HepG2 (cell line): ENCODE measurements around the gene HES7. TPM values are rescaled to one million over a fixed set of nuclear protein-coding genes. Genes with fewer than 3 reads are reported as not detected.

Source experiments
- ARHGAP35 ChIP-seq: sonication (generic); formaldehyde crosslinking; IDR thresholded peaks from 2 replicates; pipeline ENCODE4 v1.9.0; 2022; ENCODE audit warnings: mild to moderate bottlenecking, inconsistent platforms, moderate library complexity, missing genetic modification reagents, borderline replicate concordance
- DRAP1 ChIP-seq: IDR thresholded peaks from 2 replicates; pipeline ENCODE4 v1.6.1; 2016; ENCODE audit warnings: missing genetic modification reagents, missing compliant biosample characterization
- ERF ChIP-seq: IDR thresholded peaks from 2 replicates; pipeline ENCODE4 v1.6.1; 2018; ENCODE audit warnings: missing biosample characterization, missing genetic modification reagents
- FOXA3 ChIP-seq: IDR thresholded peaks from 2 replicates; pipeline ENCODE4 v1.6.1; 2016; ENCODE audit warnings: missing genetic modification reagents, missing compliant biosample characterization
- GATAD2A ChIP-seq: IDR thresholded peaks from 2 replicates; pipeline ENCODE4 v1.6.1; 2016
- GPN1 ChIP-seq: sonication (generic); formaldehyde crosslinking; IDR thresholded peaks from 2 replicates; pipeline ENCODE4 v1.5.1; 2020; ENCODE audit warnings: missing genetic modification reagents, borderline replicate concordance
- HIC2 ChIP-seq: sonication (generic); formaldehyde crosslinking; IDR thresholded peaks from 2 replicates; pipeline ENCODE4 v1.9.0; 2022; ENCODE audit warnings: low read depth, missing genetic modification reagents
- JDP2 ChIP-seq: sonication (generic); formaldehyde crosslinking; IDR thresholded peaks from 2 replicates; pipeline ENCODE4 v1.8.1; 2022; ENCODE audit warnings: missing genetic modification reagents, borderline replicate concordance
- KDM2A ChIP-seq: sonication (generic); formaldehyde crosslinking; IDR thresholded peaks from 2 replicates; pipeline ENCODE4 v1.4.0; 2020; ENCODE audit warnings: low read depth, missing genetic modification reagents, borderline replicate concordance
- MTF1 ChIP-seq: sonication (generic); formaldehyde crosslinking; IDR thresholded peaks from 2 replicates; pipeline ENCODE4 v1.5.0; 2020; ENCODE audit warnings: missing genetic modification reagents
- NR2F1 ChIP-seq, 2 experiments: fragments of 450-650 bp in 1 of 2; formaldehyde crosslinking in 1 of 2; IDR thresholded peaks; 2 replicates each; pipeline versions ENCODE4 v1.5.0 to v1.6.1; 2016 to 2020; ENCODE audit warnings: mild to moderate bottlenecking in 1 of 2, missing compliant biosample characterization in 1 of 2, missing genetic modification reagents in 1 of 2, moderate library complexity in 1 of 2
- SKI ChIP-seq: fragments of 450-650 bp; IDR thresholded peaks from one replicate; pipeline ENCODE4 v1.6.1; 2018; ENCODE audit warnings: mild to moderate bottlenecking; ENCODE audit not compliant: partially characterized antibody
- SOX5 ChIP-seq: IDR thresholded peaks from 2 replicates; pipeline ENCODE4 v1.6.1; 2016; ENCODE audit warnings: borderline replicate concordance
- TBP ChIP-seq: sonication (generic); formaldehyde crosslinking; IDR thresholded peaks from 2 replicates; pipeline ENCODE4 v1.5.0; 2020; ENCODE audit warnings: missing genetic modification reagents
- WIZ ChIP-seq: sonication (generic); formaldehyde crosslinking; IDR thresholded peaks from 2 replicates; pipeline ENCODE4 v1.5.1; 2020; ENCODE audit warnings: mild to moderate bottlenecking, missing genetic modification reagents
- ZFAT ChIP-seq: sonication (generic); formaldehyde crosslinking; conservative IDR thresholded peaks from 2 replicates; pipeline ENCODE4 v1.8.1; 2023; ENCODE audit warnings: missing genetic modification reagents, inconsistent platforms
- ZKSCAN8 ChIP-seq: IDR thresholded peaks from 2 replicates; pipeline ENCODE4 v1.6.1; 2016; ENCODE audit warnings: borderline replicate concordance, missing genetic modification reagents, missing compliant biosample characterization
- ZNF570 ChIP-seq: sonication (generic); formaldehyde crosslinking; IDR thresholded peaks from 2 replicates; pipeline ENCODE4 v1.4.0; 2020; ENCODE audit warnings: mild to moderate bottlenecking, missing genetic modification reagents, borderline replicate concordance
- ZNF589 ChIP-seq: sonication (generic); formaldehyde crosslinking; conservative IDR thresholded peaks from 2 replicates; pipeline ENCODE4 v1.8.0; 2022; ENCODE audit warnings: mild to moderate bottlenecking, moderate library complexity, missing genetic modification reagents
- polyA plus RNA-seq, 8 experiments: library from polyadenylated mRNA; depleted of rRNA in 3 of 8; stranded (reverse) in 7 of 8; unstranded in 1 of 8; fragments of >200 nt; fragmentation: Illumina TruSeq in 4 of 8; extraction: Trizol in 4 of 8; gene quantifications; 2 replicates each; pipeline versions ENCODE4 v1.2.1 to v1.2.3, GENCODE V29; 2011 to 2016; ENCODE audit warnings: low read depth in 4 of 8, missing spikeins in 1 of 8, mixed read lengths in 1 of 8; ENCODE audit not compliant: insufficient read depth in 1 of 8
- total RNA-seq, 5 experiments: library from RNA; depleted of rRNA; stranded (reverse); fragments of >200 nt; fragmentation: Illumina TruSeq; extraction: Trizol; gene quantifications; 2 replicates each; pipeline ENCODE4 v1.2.3, GENCODE V29; 2016; ENCODE audit warnings: low read depth in 1 of 5
- TF ChIP-seq, protein P1 (sequence below): sonication (generic); formaldehyde crosslinking; IDR thresholded peaks from 2 replicates; pipeline ENCODE4 v1.4.0; 2020; ENCODE audit warnings: missing genetic modification reagents, mild to moderate bottlenecking, borderline replicate concordance
- TF ChIP-seq, protein P2 (sequence below): sonication (generic); formaldehyde crosslinking; IDR thresholded peaks from 2 replicates; pipeline ENCODE4 v1.4.0; 2020; ENCODE audit warnings: missing genetic modification reagents

The HES7 gene
- total and polyA plus RNA-seq, 2 of the 13 experiments (the other 11 are each of a cell fraction or from before 2014, with no cell fraction given) = not detected

GRCh38 chr17:8173056-8173870, 49.4 kb upstream of the HES7 start (continued):
- TF ChIP-seq DRAP1 = peak; percentile 100
- 0 out of 4 replicates have a peak, but pooled peaks of 1 of the 2 experiments have one; percentile 47 for TF ChIP-seq NR2F1 (CRISPR knock-in tag; IDR thresholded peaks at IDR 0.05)
- TF ChIP-seq ZKSCAN8 (CRISPR knock-in tag) = peak; percentile 98
- TF ChIP-seq GATAD2A (CRISPR knock-in tag) = peak; percentile 87
- peak; percentile 75; the same call in 1 of the 2 replicates for TF ChIP-seq ZNF570 (CRISPR knock-in tag)
- TF ChIP-seq ARHGAP35 (CRISPR knock-in tag) = no peak
- peak; percentile 87; the same call in 1 of the 2 replicates for TF ChIP-seq SOX5 (CRISPR knock-in tag)
- TF ChIP-seq ZNF589 (CRISPR knock-in tag) = peak; percentile 93
- TF ChIP-seq, protein P1, sequence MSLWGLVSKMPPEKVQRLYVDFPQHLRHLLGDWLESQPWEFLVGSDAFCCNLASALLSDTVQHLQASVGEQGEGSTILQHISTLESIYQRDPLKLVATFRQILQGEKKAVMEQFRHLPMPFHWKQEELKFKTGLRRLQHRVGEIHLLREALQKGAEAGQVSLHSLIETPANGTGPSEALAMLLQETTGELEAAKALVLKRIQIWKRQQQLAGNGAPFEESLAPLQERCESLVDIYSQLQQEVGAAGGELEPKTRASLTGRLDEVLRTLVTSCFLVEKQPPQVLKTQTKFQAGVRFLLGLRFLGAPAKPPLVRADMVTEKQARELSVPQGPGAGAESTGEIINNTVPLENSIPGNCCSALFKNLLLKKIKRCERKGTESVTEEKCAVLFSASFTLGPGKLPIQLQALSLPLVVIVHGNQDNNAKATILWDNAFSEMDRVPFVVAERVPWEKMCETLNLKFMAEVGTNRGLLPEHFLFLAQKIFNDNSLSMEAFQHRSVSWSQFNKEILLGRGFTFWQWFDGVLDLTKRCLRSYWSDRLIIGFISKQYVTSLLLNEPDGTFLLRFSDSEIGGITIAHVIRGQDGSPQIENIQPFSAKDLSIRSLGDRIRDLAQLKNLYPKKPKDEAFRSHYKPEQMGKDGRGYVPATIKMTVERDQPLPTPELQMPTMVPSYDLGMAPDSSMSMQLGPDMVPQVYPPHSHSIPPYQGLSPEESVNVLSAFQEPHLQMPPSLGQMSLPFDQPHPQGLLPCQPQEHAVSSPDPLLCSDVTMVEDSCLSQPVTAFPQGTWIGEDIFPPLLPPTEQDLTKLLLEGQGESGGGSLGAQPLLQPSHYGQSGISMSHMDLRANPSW (CRISPR knock-in tag) = peak; percentile 25; the same call in 1 of the 2 replicates
- TF ChIP-seq TBP (CRISPR knock-in tag) = peak; percentile 100; the same call in 1 of the 2 replicates
- TF ChIP-seq, protein P2, sequence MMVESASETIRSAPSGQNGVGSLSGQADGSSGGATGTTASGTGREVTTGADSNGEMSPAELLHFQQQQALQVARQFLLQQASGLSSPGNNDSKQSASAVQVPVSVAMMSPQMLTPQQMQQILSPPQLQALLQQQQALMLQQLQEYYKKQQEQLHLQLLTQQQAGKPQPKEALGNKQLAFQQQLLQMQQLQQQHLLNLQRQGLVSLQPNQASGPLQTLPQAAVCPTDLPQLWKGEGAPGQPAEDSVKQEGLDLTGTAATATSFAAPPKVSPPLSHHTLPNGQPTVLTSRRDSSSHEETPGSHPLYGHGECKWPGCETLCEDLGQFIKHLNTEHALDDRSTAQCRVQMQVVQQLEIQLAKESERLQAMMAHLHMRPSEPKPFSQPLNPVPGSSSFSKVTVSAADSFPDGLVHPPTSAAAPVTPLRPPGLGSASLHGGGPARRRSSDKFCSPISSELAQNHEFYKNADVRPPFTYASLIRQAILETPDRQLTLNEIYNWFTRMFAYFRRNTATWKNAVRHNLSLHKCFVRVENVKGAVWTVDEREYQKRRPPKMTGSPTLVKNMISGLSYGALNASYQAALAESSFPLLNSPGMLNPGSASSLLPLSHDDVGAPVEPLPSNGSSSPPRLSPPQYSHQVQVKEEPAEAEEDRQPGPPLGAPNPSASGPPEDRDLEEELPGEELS (CRISPR knock-in tag) = peak; percentile 97
- TF ChIP-seq SKI = peak; percentile 51
- TF ChIP-seq MTF1 (CRISPR knock-in tag) = peak; percentile 90; the same call in 1 of the 2 replicates
- no peak for TF ChIP-seq WIZ (CRISPR knock-in tag)
- no peak for TF ChIP-seq GPN1 (CRISPR knock-in tag)
- TF ChIP-seq KDM2A = peak; percentile 43; the same call in 1 of the 2 replicates
- TF ChIP-seq FOXA3 (CRISPR knock-in tag) = peak; percentile 92
- TF ChIP-seq HIC2 = no peak
- 0 out of 2 replicates have a peak, but pooled peaks have one; percentile 81 for TF ChIP-seq ZFAT (CRISPR knock-in tag)
- peak; percentile 99 for TF ChIP-seq ERF (CRISPR knock-in tag)
- TF ChIP-seq JDP2 (CRISPR knock-in tag) = 0 out of 2 replicates have a peak, but pooled peaks have one; percentile 62
